Spleen (tissue), 11 donors: Measurements from ENCODE around the gene CTNNA1. TPM values are rescaled to one million over a fixed set of nuclear protein-coding genes. Genes with fewer than 3 reads are reported as not detected.

Experiments
- DNase-seq: peaks from one replicate; pipeline ENCODE4 v3.0.0-alpha.2; 2020
- H3K27ac ChIP-seq, 8 donors: fragments of 200-600 bp; sonication (generic) in 7 of 8; 1 replicate in 4 of 8; 2 replicates in 4 of 8; pipeline versions ENCODE4 v1.5.0 to v1.8.0; 2016 to 2021; ENCODE audit warnings: inconsistent platforms in 4 of 8, mild to moderate bottlenecking in 4 of 8, moderate library complexity in 1 of 8
- H3K27me3 ChIP-seq, 7 donors: fragments of 200-600 bp; sonication (generic) in 6 of 7; replicated peaks in 1 of 7; 1 replicate in 4 of 7; 2 replicates in 3 of 7; pipeline versions ENCODE4 v1.5.0 to v1.8.0; 2016 to 2021; ENCODE audit warnings: inconsistent platforms in 3 of 7, mild to moderate bottlenecking in 1 of 7
- H3K36me3 ChIP-seq, 6 donors: fragments of 200-600 bp; sonication (generic) in 5 of 6; 1 replicate in 4 of 6; 2 replicates in 2 of 6; pipeline versions ENCODE4 v1.5.0 to v1.8.0; 2016 to 2021; ENCODE audit warnings: inconsistent platforms in 2 of 6
- H3K4me1 ChIP-seq, 6 donors: fragments of 200-600 bp; sonication (generic) in 5 of 6; 1 replicate in 3 of 6; 2 replicates in 3 of 6; pipeline versions ENCODE4 v1.5.0 to v1.8.0; 2016 to 2021; ENCODE audit warnings: inconsistent platforms in 3 of 6
- H3K4me3 ChIP-seq, 8 donors: fragments of 200-600 bp; sonication (generic) in 7 of 8; 1 replicate in 4 of 8; 2 replicates in 4 of 8; pipeline versions ENCODE4 v1.5.0 to v1.8.0; 2016 to 2021; ENCODE audit warnings: inconsistent platforms in 4 of 8, mild to moderate bottlenecking in 4 of 8, moderate library complexity in 2 of 8
- H3K9me3 ChIP-seq, 8 donors: fragments of 200-600 bp; sonication (generic) in 7 of 8; 1 replicate in 4 of 8; 2 replicates in 4 of 8; pipeline versions ENCODE4 v1.5.0 to v1.8.0; 2016 to 2021; ENCODE audit warnings: inconsistent platforms in 4 of 8
- POLR2A ChIP-seq, 3 donors: fragments of 450-650 bp; IDR thresholded peaks; one replicate each; pipeline ENCODE4 v1.5.1; 2017; ENCODE audit warnings: antibody characterized with exemption in 3 of 3, mild to moderate bottlenecking in 1 of 3
- POLR2AphosphoS5 ChIP-seq, 3 donors: sonication (generic); formaldehyde crosslinking; IDR thresholded peaks; one replicate each; pipeline ENCODE4 v1.5.1; 2017; ENCODE audit warnings: antibody characterized with exemption in 3 of 3
- whole genome bisulfite sequencing, 5 donors: extraction: QIAGEN DNeasy Blood & Tissue Kit in 3 of 5; methylation state at CpG; one replicate each; pipeline versions ENCODE4 v1.1.5 to v1.1.7; 2013 to 2018; 5-methylcytosine and 5-hydroxymethylcytosine counted together
- intact Hi-C: fragments of 100-400 bp; cut with DNase I; formaldehyde crosslinking; loops from one replicate; pipeline ENCODE4 v1.15.0; 2023; ENCODE audit warnings: low total_unique reads
- polyA plus RNA-seq, 3 donors: library from polyadenylated mRNA; stranded (reverse); fragments of 200-250 nt; gene quantifications; one replicate each; pipeline ENCODE4 v1.2.1, GENCODE V29; 2013
- total RNA-seq, 7 donors: library from RNA; depleted of rRNA in 3 of 7; stranded (reverse); fragments of >200 nt in 3 of 7; fragmentation: NEBNext Ultra II Directional in 4 of 7; extraction: Animal tissue kit (Norgen Biotek cat#: 25700) in 4 of 7; gene quantifications; one replicate each; pipeline versions ENCODE4 v1.1.0 to v1.2.1, GENCODE V29; 2016 to 2021
- TF ChIP-seq, protein P1 (sequence below), 11 experiments: fragments of 200-600 bp in 7 of 11; fragments of 450-650 bp in 4 of 11; sonication (generic) in 4 of 11; IDR thresholded peaks in 8 of 11; conservative IDR thresholded peaks in 3 of 11; 1 replicate in 7 of 11; 2 replicates in 4 of 11; pipeline versions ENCODE4 v1.4.0 to v1.8.0; 2016 to 2021; ENCODE audit warnings: antibody characterized with exemption in 11 of 11, inconsistent platforms in 4 of 11, mild to moderate bottlenecking in 1 of 11
- donor health status: healthy with polysubstance abuse.
- donor health status: DM: no; HTN: no; CAD: no; lungs with moderate emphysema.
- donor health status: DM: no; HTN: no; CAD: no.
- donor health status: Bipolar disorder and iron deficiency.
- donor health status: healthy.
- donor health status: DM: no; HTN: no; CAD: no.
- donor health status: DM: yes; HTN: yes; CAD: no.

Gene CTNNA1
- total and polyA plus RNA-seq, 10 donors = 26.7 to 313 (median 186) TPM

DNA sequence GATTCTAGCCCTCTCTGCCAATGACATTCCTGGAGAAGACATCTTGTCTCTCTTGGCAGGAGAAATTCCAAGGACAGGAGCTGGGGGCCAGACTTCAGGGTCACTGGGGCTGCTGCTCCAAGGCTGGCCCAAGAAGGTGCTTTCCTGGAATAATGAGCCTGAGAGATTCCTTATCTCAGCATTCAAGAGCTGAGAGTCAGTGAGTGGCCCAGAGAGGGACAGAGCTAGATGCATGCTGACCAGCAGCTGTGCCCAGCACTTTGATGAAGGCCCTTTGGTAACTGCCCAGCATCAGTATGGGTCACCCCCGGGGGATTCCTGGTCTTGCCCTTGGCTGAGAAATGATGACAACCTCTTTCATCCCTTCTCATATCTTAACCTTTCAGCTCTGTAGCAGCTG, 47.7 kb upstream of the CTNNA1 start:
- no peaks in the 10 kb centered on the region for H3K9me3 ChIP-seq
- no peaks in the 10 kb centered on the region for H3K36me3 ChIP-seq
- TF ChIP-seq POLR2A (IDR thresholded peaks at IDR 0.05) = no peak
- TF ChIP-seq, protein P1, sequence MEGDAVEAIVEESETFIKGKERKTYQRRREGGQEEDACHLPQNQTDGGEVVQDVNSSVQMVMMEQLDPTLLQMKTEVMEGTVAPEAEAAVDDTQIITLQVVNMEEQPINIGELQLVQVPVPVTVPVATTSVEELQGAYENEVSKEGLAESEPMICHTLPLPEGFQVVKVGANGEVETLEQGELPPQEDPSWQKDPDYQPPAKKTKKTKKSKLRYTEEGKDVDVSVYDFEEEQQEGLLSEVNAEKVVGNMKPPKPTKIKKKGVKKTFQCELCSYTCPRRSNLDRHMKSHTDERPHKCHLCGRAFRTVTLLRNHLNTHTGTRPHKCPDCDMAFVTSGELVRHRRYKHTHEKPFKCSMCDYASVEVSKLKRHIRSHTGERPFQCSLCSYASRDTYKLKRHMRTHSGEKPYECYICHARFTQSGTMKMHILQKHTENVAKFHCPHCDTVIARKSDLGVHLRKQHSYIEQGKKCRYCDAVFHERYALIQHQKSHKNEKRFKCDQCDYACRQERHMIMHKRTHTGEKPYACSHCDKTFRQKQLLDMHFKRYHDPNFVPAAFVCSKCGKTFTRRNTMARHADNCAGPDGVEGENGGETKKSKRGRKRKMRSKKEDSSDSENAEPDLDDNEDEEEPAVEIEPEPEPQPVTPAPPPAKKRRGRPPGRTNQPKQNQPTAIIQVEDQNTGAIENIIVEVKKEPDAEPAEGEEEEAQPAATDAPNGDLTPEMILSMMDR (IDR thresholded peaks at IDR 0.05 in 8 of 11, conservative IDR thresholded peaks at IDR 0.05 in 3 of 11) = no peak
- intact Hi-C loops = no loop called here
- no peaks in the 10 kb centered on the region for H3K4me1 ChIP-seq
- peaks cover 0 to 27% (median 0%) of the 10 kb centered on the region in 7 donors for H3K27me3 ChIP-seq
- no peak overlapping the region for H3K4me3 ChIP-seq
- H3K27ac ChIP-seq = no peak overlapping the region
- DNase-seq = no peak
- 69 to 100% (median 93%) methylated on average over 1 of the region's 1 CpG for WGBS, 5 donors

DNA sequence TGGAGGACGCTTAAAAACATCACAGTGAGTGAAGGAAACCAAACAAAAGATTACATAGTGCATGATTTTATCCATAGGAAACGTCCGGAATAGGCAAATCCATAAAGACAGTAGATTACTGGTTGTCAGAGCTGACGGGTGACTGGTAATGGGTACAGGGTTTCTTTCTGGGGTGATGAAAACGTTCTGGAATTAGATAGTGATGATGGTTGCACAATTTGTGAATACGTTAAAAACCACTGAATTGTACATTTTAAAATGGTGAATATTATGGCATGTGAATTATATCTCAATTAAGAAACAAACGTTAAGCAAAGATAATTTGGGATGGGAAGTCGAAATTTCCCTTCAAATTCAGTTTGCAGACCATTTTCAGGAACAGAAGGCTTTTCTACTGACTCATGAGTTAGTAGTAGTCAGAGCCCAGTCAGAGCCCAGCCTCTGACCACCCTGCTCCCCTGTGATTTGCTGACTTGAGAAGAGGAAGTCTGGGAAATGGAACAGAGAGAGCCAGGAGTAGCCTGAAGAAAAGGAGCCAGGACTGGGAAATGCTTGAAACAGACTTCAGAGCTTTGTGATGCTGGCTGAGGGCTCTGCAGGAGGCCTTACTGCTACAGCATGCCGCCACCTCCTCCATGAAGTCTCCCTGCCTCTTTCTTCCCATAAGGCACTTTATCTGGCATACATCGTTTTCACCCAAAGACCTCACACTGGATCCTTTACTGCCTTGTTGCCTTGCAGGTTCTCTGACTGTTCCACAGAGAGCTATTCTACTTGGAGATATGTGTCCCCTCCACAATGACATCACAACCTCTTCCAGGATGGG, 46.4 kb upstream of the CTNNA1 start:
- WGBS, 5 donors = 67 to 77% (median 69%) methylated on average over 10 of the region's 10 CpGs
- Histone ChIP-seq H3K4me1 (no peaks in the 10 kb centered on the region), H3K9me3 (no peaks in the 10 kb centered on the region), H3K36me3 (no peaks in the 10 kb centered on the region), H3K4me3 (no peak overlapping the region), H3K27me3 (peaks cover 0 to 27% (median 0%) of the 10 kb centered on the region in 7 donors), H3K27ac (no peak overlapping the region)
- no peak for DNase-seq
- intact Hi-C loops = no loop called here
- TF ChIP-seq POLR2A (IDR thresholded peaks at IDR 0.05) (no peak), POLR2AphosphoS5 (IDR thresholded peaks at IDR 0.05) (no peak)
- TF ChIP-seq, protein P1 (IDR thresholded peaks at IDR 0.05 in 8 of 11, conservative IDR thresholded peaks at IDR 0.05 in 3 of 11) = no peak

DNA sequence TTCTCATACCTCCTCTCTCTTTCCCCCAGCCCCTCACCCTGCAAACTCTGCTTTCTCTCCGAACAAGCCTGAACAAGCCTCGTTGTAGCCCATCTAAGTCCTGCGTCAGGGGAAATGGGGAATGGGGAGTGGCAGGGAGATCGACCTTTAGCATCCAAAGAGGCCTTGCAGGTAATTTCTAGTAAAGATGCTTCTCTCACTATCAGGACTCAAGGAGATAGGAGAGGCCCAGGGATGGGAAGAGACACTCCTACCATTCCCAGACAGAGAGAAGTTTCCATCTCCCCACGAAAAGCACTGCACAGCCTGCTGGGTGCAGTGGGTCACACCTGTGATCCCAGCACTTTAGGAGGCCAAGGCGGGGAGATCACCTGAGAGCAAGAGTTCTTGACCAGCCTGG, 44.4 kb upstream of the CTNNA1 start:
- no peaks in the 10 kb centered on the region for H3K9me3 ChIP-seq
- H3K4me3 ChIP-seq = no peak overlapping the region
- DNase-seq = no peak
- 72 to 90% (median 80%) methylated on average over 6 of the region's 6 CpGs for WGBS, 5 donors
- H3K27ac ChIP-seq = no peak overlapping the region
- peaks cover 0 to 19% (median 0%) of the 10 kb centered on the region in 7 donors for H3K27me3 ChIP-seq
- intact Hi-C loops = no loop called here
- no peaks in the 10 kb centered on the region for H3K4me1 ChIP-seq
- no peaks in the 10 kb centered on the region for H3K36me3 ChIP-seq
- TF ChIP-seq, protein P1 (IDR thresholded peaks at IDR 0.05 in 8 of 11, conservative IDR thresholded peaks at IDR 0.05 in 3 of 11) = no peak
- TF ChIP-seq POLR2AphosphoS5 (IDR thresholded peaks at IDR 0.05) (no peak), POLR2A (IDR thresholded peaks at IDR 0.05) (no peak)

DNA sequence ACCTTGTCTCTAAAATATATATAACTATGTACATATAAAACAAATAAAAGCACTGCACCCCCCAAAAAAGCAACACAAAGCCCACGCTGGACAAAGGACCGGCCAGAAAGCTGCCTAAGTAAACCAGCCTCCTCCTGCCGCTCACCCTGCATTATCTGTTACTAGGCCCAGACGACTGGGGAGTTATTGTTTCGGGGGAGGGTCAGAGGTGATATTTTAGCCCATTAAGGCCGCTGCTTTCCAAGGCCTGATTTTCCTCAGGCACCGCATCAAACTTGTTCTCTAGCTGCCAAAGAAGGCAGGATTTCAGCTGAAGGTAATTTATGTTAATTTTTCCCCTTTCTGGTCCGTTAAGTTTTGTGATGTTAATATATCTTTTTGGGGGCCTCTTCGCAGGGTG, 44.0 kb upstream of the CTNNA1 start:
- peaks cover 0 to 15% (median 0%) of the 10 kb centered on the region in 7 donors for H3K27me3 ChIP-seq
- H3K4me1 ChIP-seq = no peaks in the 10 kb centered on the region
- no peak overlapping the region for H3K27ac ChIP-seq
- no peaks in the 10 kb centered on the region for H3K36me3 ChIP-seq
- TF ChIP-seq, protein P1 (IDR thresholded peaks at IDR 0.05 in 8 of 11, conservative IDR thresholded peaks at IDR 0.05 in 3 of 11) = no peak
- TF ChIP-seq POLR2AphosphoS5 (IDR thresholded peaks at IDR 0.05) (no peak), POLR2A (IDR thresholded peaks at IDR 0.05) (no peak)
- no peaks in the 10 kb centered on the region for H3K9me3 ChIP-seq
- H3K4me3 ChIP-seq = no peak overlapping the region
- WGBS, 5 donors = 83 to 91% (median 85%) methylated on average over 9 of the region's 9 CpGs
- intact Hi-C loops = no loop called here
- no peak for DNase-seq
